HG02938 (cell line): ENCODE data around the gene UBR2.

Experiments
- ATAC-seq: cut with Tn5 transposase; IDR thresholded peaks from one replicate; pipeline ENCODE4 v1.9.1; 2021; ENCODE audit warnings: mild to moderate bottlenecking, moderate library complexity; ENCODE audit not compliant: unreplicated experiment

Gene UBR2

DNA sequence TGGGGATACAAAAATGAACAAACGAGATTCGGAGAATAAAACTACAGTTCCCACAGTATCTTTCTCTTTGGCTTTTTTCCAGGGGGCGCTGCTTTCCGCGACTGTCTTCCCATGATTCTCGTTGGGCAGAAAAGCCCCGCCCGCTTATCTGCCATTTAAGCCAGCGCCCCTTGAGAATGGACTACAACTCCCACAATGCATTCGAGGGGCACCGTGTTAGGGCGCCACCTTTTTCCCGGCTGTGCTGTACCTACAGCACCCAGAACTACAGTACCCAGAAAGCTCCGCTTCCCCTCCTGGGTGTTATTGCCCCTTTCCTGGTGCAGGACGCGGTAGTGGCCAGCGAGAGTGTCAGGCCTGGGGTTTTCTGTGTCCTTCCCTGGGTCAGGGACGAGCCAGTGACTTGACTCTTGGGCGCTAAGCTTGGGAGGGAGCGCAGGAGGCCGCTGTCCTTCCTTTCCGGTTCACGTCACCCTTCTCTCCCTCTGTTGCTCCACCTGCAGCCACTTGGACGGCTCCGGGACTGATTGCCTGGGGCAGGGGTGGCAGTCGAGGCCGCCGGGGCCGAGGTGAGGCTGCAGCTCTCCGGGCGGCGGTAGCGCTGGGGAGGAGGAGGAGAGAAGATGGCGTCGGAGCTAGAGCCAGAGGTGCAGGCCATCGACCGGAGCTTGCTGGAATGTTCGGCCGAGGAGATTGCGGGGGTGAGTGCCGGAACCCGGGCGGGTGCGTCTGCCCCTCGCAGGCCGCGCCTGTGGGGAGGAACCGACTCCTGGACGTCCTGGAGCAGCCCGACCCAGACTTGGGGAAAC, at the start of gene UBR2:
Gene UBR2 (plus strand): TSS at position 333 of the 809 bp plus-strand sequence. CDS start 291 bp downstream, at position 624.
- ATAC-seq: peak; percentile 96

DNA sequence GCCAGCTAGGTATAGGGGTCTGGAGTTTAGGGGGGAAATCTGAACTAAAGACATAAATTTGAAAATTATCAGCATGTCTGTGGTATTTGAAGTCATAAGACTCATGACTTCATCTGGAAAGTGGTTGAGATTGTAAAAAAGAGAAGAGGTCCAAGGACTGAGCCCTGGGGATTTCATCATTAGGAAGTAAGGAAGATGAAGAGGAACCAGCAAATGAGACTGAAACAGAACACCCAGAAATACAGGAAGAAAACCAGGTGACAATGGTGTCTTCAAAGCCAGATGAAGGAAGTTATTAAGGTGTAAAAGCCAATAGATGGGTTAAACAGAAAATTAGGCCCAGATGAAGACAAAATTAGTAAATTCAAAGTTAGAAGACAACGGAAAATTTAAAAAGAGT, 49.1 kb upstream of the UBR2 start:
- no peak for ATAC-seq

DNA sequence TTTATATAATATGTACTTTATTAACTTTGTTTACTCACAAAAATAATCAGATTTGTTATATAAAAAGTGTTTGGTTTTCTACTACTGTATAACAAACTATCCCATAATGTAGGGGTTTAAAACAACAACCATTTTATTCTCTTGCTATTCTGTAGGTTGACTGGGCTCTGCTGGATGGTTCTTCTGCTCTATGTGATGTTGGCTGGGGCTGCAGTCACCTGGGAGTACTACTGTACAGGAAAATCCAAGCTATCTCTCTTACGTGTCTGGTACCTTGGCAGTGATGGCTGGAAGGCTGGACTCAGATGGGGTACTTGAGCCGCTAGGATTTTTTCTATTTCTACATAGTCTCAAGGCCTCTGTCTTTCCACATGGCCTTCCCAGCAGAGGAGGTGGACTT, 44.0 kb upstream of the UBR2 start:
- ATAC-seq: no peak

DNA sequence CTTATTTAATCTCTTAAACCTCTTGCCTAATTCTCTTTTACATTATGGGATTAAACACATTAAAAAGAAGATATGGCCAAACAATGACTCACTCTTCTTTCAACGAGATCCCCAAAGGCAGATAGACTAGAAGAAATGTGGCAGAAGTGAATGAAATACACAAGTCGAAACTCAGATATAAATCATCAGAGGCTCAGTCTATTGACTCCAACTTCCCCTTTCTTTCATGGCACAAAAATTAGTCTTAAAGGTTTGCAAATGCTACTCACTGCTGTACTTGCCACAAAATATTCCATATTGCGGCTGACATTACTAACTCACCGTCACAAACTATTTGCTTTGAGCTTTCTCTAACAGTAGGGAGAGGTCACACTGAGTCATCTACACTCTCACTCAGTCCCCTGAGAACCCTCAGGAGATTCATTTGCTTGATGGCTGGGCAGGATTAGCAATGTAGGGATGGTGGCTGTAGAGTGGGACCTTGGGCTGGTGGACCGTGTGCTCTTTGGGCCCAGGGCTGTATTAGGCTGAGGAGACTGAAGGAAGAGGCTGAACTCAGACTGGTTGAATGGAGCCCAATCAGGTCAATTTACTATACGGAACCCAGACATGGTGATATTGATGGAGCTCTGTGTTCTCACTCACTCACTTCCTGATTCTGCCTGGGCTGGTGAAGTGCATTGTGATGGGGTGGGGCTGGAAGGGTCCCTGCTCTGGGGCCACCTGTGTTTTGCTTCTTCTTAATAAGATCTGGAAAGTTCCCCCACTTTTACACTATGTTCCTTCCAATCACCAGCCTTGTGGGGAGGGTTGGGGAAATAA, 42.8 kb upstream of the UBR2 start:
- peak; percentile 52 for ATAC-seq

DNA sequence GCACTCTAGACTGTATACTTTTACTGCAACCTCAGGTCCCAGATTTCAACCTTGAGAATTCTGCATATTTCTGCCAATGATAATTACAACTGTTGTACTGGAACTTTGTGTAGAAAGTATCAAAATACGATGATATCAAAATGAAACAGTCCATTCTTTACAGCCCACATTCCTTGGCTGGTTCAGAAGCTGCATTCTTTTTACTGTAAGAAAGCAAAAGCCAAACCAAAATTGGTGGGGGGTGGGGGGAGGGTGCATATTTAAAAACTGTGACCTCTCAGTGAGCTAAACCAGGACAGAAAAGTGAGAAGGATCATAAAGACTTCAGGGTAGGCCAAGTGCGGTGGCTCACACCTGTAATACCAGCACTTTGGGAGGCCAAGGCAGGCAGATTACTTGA, 41.8 kb upstream of the UBR2 start:
- no peak for ATAC-seq

DNA sequence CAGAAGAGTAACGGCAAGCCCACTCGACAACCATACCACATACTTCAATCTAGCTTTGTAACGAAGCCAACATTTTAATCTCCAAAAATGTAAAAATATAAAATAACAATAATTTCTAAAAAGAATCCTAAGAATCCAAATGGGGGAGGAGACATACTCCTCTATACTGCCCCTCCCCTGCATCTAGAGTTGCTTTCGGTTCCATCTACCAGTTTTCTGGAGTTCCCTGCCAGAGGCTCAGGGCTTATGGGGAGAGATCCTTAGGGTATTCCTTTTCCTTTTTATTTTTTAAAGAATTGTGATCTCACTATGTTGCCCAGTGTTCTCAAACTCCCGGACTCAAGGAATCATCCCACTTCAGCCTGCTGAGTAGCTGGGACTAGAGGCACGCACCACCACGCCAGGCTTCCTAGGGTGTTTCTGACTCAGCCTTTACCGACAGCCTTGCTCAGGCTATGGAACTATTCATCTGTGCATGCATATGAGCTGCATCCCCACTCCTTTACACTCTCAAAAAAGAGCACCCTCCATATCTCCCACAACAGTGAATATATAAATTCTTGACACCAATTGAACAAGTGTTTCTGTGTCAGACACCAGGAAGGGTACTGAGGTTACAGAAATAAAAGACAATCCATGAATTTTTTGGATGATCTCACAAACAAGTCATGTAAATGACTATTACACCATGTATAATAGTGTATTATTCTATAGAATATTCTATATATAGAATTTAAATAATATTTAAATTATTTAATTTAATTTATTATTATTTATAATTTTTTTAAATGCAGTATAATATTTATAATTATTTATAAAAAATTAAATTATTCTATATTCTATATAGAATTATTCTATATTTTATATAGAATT, 40.7 kb upstream of the UBR2 start:
- ATAC-seq: no peak

DNA sequence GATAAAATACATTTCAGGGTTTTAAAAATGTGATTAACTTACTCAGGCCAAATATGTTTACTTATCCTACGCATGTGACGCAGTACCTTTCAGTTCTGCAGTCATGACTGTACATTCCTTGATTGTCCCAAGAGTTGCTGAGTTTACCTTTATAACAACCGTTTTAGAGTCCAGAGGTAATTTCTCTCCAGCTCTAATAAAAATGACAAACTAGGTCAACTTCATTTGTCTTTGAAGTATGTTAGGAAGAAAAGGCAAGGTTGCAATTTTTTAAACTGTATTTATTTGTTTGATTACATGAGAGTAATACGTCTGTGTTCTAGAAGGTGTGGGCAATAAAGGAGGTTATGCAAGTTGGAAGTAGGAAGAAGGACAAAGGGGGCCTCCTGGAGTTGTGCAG, 38.6 kb upstream of the UBR2 start:
- ATAC-seq: no peak

DNA sequence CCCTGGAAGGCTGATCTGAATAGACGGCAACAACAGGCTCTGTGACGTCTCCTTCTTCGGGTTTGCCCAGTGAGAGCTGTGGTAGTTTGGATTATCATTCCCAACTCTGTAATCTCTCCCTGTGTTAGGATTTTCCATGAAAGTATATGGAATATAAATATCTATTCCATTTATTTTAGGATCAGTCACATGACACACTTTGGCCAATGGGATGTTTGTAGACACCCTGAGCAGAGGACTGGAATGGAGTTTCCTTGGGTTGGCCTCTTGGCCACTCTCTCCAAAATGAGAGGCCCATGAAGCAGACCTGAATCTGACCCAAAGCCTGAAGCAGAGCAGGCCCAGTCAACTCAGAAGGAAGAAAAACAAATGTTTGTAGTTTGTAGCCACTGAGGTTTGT, 37.2 kb upstream of the UBR2 start:
- no peak for ATAC-seq

DNA sequence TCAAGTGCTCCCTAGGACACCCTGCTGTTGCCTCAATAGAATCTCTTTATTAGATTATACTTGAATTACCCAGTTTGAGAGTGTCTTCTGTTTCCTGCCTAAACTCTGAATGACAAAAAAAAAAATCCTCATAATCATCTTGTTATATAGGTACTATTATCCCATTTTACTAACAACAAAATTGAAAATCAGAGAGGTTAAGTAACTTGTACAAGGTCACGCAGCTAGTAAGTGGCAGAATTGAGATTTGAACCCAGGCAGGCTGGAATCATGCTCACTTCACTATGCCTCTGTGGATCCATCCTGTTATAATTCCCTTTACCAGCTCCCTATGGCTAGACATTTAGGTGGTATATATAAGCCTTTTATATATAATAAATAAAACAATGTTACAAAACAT, 36.6 kb upstream of the UBR2 start:
- ATAC-seq: no peak

DNA sequence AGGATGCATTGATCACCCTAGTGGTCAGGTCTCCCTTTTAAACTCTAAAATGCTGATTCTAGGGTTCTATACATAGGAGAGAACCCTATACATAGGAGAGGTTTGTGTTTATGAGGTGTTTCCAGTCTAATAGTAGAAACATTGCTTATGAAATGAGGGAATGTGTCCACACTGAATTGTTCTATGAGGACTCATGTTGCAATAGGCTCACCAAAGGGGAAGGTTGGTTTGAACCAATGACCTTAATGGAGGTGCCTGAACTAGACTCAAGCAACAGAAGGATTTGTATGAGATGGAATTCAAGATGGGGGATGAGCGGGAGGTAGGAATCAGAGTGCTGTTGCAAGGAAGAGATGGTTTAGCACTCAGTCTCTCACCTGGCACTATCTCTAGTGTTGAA, 33.5 kb upstream of the UBR2 start:
- ATAC-seq: no peak

DNA sequence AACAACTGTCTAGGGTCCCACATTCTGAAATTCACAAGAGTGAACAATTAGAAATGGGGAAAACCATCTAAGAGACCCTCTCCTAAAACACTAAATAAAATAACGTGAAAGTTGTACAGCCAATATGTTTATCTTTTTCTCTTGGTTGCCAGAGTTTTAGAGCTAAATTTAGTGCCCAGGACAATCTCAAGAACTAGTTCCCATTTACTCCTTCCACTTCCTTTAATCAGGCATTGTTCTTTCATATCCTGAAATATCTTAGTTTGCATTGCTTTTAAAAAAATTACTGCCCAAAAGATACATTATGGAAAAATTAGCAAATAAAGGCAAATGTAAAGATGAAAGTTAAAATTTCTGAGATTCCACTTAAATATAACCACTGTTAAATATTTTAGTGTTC, 33.1 kb upstream of the UBR2 start:
- no peak for ATAC-seq

DNA sequence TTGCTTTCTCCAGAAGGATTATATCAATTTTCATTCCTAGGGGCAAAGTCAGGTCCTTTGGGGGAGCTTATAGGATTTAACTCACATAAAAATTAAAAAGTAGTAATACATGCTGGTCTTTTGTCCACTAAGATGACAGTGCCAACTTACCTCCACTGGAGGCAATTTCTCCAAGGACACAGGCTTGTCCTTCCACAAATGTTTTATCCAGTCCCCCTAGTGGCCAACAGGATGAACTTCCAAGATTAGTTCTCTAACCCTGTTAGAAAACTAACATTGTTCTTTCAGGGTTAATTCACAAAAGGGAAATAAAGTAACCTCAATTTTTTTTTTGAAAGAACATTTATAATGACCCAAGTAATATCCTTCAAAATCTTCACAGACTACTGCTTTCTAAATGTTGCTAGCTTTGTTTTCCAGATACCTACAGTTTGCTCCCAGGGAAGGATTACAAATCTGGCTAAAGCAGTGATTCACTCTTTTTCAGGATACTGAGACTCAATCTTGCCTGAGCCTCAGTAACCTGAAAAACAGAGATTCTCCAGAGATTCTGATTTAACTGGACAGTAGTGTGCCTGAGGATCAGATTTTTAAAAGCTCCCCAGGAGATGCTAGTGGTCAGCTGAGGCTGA, 31.7 kb upstream of the UBR2 start:
- ATAC-seq: no peak

DNA sequence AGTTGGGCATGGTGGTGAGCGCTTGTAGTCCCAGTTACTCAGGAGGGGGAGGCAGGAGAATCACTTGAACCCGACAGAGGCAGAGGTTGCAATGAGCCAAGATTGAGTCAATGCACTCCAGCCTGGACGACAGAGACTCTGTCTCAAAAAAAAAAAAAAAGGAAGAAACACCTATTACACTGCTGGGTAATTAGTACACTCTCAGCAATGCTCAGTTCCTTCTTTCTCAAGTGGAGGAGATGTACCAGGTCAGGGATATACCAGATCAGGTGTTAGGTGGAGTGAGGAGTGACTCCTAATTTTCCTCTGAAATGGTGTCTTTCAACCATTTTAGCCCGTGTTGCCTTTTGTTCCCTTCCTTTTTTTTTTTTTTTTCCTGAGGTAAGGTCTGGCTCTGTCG, 30.0 kb upstream of the UBR2 start:
- no peak for ATAC-seq

DNA sequence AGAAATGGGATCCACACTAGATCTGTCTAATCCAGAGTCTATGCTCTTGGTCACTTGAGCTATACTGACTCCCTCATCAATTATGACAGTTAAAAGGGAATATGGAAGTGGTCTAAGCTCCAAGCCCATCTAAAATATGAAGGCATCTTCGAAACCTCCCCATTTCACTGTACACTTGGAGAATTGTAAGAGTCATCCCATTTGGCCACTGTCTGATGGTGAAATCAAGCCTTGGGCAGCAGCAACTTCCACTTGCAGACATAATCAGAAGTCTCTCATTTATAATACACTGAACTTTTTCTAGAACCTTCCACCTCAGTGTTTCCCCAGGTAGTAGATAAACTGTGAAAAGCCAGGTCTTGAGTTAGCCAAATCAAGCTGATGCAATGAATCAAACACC, 26.3 kb upstream of the UBR2 start:
- ATAC-seq: no peak

DNA sequence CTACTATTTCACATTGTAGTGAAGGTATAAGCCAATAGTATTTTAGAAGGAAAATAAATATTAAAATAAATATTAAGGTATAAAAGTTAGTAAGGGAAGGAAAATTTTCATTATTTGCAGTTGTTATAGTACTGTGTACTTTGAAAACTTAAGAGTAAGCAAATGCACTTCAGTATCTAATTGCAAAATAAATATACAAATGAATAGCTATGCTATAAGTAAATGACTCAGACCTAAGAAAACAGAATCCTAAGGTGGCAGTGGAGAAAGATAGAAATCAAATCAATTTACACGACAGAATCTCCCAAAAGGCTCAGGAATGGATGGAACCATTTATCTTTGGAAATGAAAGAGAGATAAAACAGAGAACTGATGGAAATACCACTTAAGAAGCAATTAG, 24.7 kb upstream of the UBR2 start:
- no peak for ATAC-seq

DNA sequence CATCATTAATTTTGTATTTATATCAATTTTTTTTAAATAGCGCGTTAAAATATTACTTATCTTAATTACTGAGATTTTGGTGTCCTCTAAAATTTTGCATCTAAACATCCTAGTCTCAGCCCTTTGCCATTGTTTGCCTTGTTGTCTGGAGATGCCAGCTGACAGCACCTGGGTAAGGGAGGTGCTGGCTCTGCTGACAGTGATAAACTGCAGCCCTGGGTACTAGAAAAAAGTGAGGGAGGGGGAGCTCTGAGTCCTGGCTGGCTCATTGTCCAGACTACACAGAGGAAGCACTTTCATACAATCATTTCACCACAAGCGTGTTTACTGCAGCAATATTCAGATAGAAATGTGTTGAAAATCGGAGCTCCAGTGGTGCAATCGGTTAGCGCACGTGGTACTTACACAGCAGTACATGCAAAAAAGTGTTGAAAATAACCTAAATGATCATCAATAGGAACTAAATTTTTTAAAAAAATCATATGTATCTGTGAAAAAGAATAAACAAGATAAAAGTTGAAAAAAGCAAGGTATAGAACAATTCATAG, 18.5 kb upstream of the UBR2 start:
- no peak for ATAC-seq

DNA sequence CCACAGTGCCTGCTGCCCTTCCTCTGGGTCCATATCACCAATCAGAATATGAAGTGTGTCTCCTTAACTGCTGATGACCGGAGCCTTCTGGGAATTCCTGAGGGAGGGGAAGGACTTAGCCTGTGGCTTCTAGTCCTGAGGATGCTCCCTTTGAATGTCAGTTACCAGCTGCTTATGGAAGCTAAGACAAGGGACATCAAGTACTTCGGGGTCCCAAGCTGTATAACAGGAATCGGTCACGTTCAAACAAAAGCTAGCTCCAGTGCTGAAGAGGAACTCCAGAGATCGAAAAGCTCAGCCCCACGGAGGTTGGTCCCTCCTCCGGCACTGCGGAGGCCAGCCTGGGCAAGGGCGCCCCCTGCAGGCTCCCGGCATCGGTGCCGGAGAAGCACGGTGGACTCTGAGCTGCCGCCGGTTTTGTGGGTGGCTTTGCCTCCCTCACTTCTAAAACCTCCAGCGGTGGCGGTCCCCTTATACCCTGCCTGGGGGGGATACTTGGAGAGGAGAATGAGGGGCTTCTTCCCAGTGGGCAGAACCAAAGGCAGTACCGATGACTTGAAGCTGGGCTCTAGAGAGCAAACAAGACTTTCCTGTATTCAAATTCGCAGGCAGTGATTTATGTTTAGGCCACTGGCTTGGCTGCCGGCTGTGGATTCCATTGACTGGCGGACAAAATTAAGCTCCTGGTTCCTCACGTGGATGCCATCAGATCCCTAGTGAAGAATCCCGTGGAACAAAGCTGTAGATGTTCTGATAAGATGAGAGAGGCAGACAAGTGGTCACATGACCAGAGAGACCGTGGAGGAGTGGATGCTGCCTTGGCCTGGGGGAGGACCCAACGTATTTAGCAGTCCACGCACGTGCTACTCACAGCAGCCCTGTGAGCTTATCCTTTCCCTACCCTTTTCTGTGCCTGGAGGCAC, 16.2 kb upstream of the UBR2 start:
- no peak for ATAC-seq

DNA sequence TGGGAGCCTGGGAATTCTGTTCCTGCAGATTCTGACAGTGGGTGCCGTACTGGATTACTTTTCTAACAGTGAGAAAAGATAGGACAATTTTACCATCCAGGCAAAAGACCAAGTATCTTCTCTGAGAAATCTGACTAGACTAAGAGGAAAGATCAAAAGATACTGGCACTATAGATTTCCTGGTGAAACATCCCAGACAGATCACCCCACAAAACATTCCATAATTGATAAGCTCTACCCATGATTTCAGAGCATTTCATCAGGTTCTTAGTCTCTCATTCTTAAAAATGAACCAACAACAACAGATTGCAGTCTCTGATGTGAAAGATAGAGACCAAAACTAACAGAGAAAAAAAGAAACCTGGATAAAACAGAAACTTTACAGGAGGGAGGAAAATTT, 13.6 kb upstream of the UBR2 start:
- no peak for ATAC-seq

DNA sequence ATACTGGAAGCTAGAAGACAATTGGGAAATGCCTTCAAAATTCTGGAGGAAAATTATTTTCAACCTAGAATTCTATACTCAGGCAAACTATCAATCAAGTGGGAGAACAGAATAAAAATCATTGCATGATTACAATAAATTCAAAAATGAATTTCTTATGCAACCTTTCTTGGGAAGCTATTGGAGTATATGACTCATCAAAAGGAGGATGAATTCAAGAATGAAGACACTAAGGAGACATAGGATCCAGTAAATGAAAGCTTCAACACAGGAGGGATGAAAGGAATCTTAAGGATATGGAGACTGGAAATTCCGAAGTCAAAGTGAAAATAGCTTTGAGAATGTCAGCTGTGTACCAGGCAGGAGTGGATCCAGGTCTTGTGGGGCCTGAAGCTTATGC, 12.6 kb upstream of the UBR2 start:
- ATAC-seq: no peak

DNA sequence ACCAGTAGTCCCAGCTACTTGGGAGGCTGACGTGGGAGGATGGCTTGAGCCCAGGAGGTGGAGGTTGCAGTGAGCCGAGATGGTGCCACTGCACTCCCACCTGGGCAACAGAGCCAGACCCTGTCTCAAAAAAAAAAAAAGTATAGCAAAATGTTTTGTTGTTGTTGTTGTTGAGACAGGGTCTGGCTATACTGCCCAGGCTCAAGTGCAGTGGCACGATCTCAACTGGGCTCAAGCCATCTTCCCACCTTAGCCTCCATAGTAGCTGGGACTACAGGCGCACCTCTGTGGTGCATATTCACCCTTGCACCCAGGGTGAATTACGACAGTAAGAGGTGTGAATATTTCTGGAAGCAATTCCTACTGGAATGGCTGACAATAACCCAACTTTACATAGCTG, 11.4 kb upstream of the UBR2 start:
- no peak for ATAC-seq
